Peyer's patch (tissue), 4 donors: ENCODE measurements around the gene TNFRSF21. TPM values are rescaled to one million over a fixed set of nuclear protein-coding genes. Genes with fewer than 3 reads are reported as not detected.
A peak's percentile ranks its signal among the peaks of the same experiment; 100 is the strongest.

Experiments
- DNase-seq, 3 donors: peaks; one replicate each; pipeline ENCODE4 v3.0.0-alpha.2; 2017 to 2019
- H3K27ac ChIP-seq, 4 donors: fragments of 200-600 bp; sonication (generic); one replicate each; pipeline ENCODE4 v1.5.1; 2016 to 2019
- H3K27me3 ChIP-seq, 2 donors: fragments of 200-600 bp; sonication (generic); one replicate each; pipeline ENCODE4 v1.5.1; 2019
- H3K36me3 ChIP-seq, 3 donors: fragments of 200-600 bp; sonication (generic); one replicate each; pipeline ENCODE4 v1.5.1; 2016 to 2019
- H3K4me1 ChIP-seq, 4 donors: fragments of 200-600 bp; sonication (generic); one replicate each; pipeline ENCODE4 v1.5.1; 2016 to 2019
- H3K4me3 ChIP-seq, 4 donors: fragments of 200-600 bp; sonication (generic); 1 replicate in 3 of 4; 2 replicates in 1 of 4; pipeline ENCODE4 v1.5.1; 2016 to 2019; ENCODE audit warnings: mild to moderate bottlenecking in 1 of 4
- H3K9me3 ChIP-seq, 4 donors: fragments of 200-600 bp; sonication (generic); one replicate each; pipeline ENCODE4 v1.5.1; 2016 to 2019; ENCODE audit warnings: mild to moderate bottlenecking in 1 of 4
- CTCF ChIP-seq, 6 experiments: fragments of 450-650 bp in 4 of 6; fragments of 200-600 bp in 2 of 6; sonication (generic) in 1 of 6; IDR thresholded peaks; one replicate each; pipeline ENCODE4 v1.5.1; 2017 to 2019; ENCODE audit warnings: antibody characterized with exemption in 6 of 6, mild to moderate bottlenecking in 3 of 6, moderate library complexity in 1 of 6
- POLR2A ChIP-seq, 2 donors: fragments of 450-650 bp; IDR thresholded peaks; one replicate each; pipeline ENCODE4 v1.5.1; 2017; ENCODE audit warnings: antibody characterized with exemption in 2 of 2, mild to moderate bottlenecking in 2 of 2, moderate library complexity in 2 of 2
- total RNA-seq, 4 donors: library from RNA; depleted of rRNA; stranded (reverse); fragments of >200 nt; gene quantifications; one replicate each; pipeline ENCODE4 v1.1.0, GENCODE V29; 2016

The TNFRSF21 gene
- total RNA-seq, 4 donors from 2014 or later = 9.1 to 53.4 (median 46.1) TPM

- H3K27ac ChIP-seq = no peak overlapping the region
- no peaks in the 10 kb centered on the region for H3K9me3 ChIP-seq
- no peak for TF ChIP-seq POLR2A (IDR thresholded peaks at IDR 0.05)
- TF ChIP-seq CTCF (IDR thresholded peaks at IDR 0.05) = no peak
- no peak overlapping the region for H3K4me3 ChIP-seq
- peaks cover 0 to 29% (median 0%) of the 10 kb centered on the region in 4 donors for H3K4me1 ChIP-seq
- H3K27me3 ChIP-seq = no peaks in the 10 kb centered on the region
- DNase-seq = no peak
- peaks cover 0 to 15% (median 0%) of the 10 kb centered on the region in 3 donors for H3K36me3 ChIP-seq
Observed at GRCh38 chr6:47250302-47250701, 59.4 kb downstream of the TNFRSF21 start.

GRCh38 chr6:47248446-47248845, 61.3 kb downstream of the TNFRSF21 start:
- peaks cover 0 to 13% (median 0%) of the 10 kb centered on the region in 3 donors for H3K36me3 ChIP-seq
- H3K27me3 ChIP-seq = no peaks in the 10 kb centered on the region
- H3K9me3 ChIP-seq = no peaks in the 10 kb centered on the region
- no peak overlapping the region for H3K4me3 ChIP-seq
- no peak for TF ChIP-seq CTCF (IDR thresholded peaks at IDR 0.05)
- DNase-seq = no peak
- H3K4me1 ChIP-seq = peaks cover 0 to 29% (median 0%) of the 10 kb centered on the region in 4 donors
- peak overlapping the region in 1 of 4 donors; percentile 3 for H3K27ac ChIP-seq

GRCh38 chr6:47247227-47247797, 62.4 kb downstream of the TNFRSF21 start:
- no peaks in the 10 kb centered on the region for H3K27me3 ChIP-seq
- H3K36me3 ChIP-seq = peaks cover 0 to 1% (median 0%) of the 10 kb centered on the region in 3 donors
- peaks cover 0 to 33% (median 0%) of the 10 kb centered on the region in 4 donors for H3K4me1 ChIP-seq
- no peak overlapping the region for H3K4me3 ChIP-seq
- TF ChIP-seq POLR2A (IDR thresholded peaks at IDR 0.05) = no peak
- no peak for TF ChIP-seq CTCF (IDR thresholded peaks at IDR 0.05)
- no peaks in the 10 kb centered on the region for H3K9me3 ChIP-seq
- H3K27ac ChIP-seq = peak overlapping the region in 3 of 4 donors; percentile 3 to 26 (median 11)
- peak in 2 of 3 donors; percentile 23 to 53 for DNase-seq

- no peaks in the 10 kb centered on the region for H3K27me3 ChIP-seq
- DNase-seq = no peak
- peaks cover 0 to 39% (median 0%) of the 10 kb centered on the region in 4 donors for H3K4me1 ChIP-seq
- H3K4me3 ChIP-seq = no peak overlapping the region
- peak overlapping the region in 3 of 4 donors; percentile 3 to 29 (median 11) for H3K27ac ChIP-seq
- TF ChIP-seq POLR2A (IDR thresholded peaks at IDR 0.05) = no peak
- no peak for TF ChIP-seq CTCF (IDR thresholded peaks at IDR 0.05)
- no peaks in the 10 kb centered on the region for H3K9me3 ChIP-seq
- H3K36me3 ChIP-seq = no peaks in the 10 kb centered on the region
Observed at GRCh38 chr6:47246551-47246950, 63.2 kb downstream of the TNFRSF21 start.

GRCh38 chr6:47245745-47246371, 63.8 kb downstream of the TNFRSF21 start:
- Histone ChIP-seq H3K36me3 (no peaks in the 10 kb centered on the region), H3K9me3 (no peaks in the 10 kb centered on the region), H3K4me3 (no peak overlapping the region), H3K27me3 (no peaks in the 10 kb centered on the region), H3K4me1 (peaks cover 0 to 39% (median 0%) of the 10 kb centered on the region in 4 donors), H3K27ac (peak overlapping the region in 2 of 4 donors; percentile 3 to 29)
- TF ChIP-seq CTCF (IDR thresholded peaks at IDR 0.05) (no peak), POLR2A (IDR thresholded peaks at IDR 0.05) (no peak)
- DNase-seq = no peak
